Stimulated activated naive CD8-positive, alpha-beta T cell treated with anti-CD3 and anti-CD28 coated beads, Interleukin-15, Interleukin-2, amounts not matched to agents 100 ng/mL and 50 ng/mL, for 24 hours (primary cell): ENCODE measurements around the gene ASIP.
"Not testable (repeated sequence)": the region's sequence is repeated elsewhere in the genome, so short reads cannot be mapped to it uniquely, and the experiment has no call there.

Source experiments
- H3K27ac Mint-ChIP-seq: one replicate; pipeline ENCODE4 v1.8.0; 2021; ENCODE audit warnings: mild to moderate bottlenecking, mixed read lengths
- H3K27me3 Mint-ChIP-seq: one replicate; pipeline ENCODE4 v1.8.0; 2021; ENCODE audit warnings: mixed read lengths
- H3K36me3 Mint-ChIP-seq: one replicate; pipeline ENCODE4 v1.8.0; 2021; ENCODE audit warnings: low read depth, mixed read lengths
- H3K4me1 Mint-ChIP-seq: one replicate; pipeline ENCODE4 v1.8.0; 2021; ENCODE audit warnings: low read depth, mixed read lengths
- H3K4me3 Mint-ChIP-seq: one replicate; pipeline ENCODE4 v1.8.0; 2021; ENCODE audit warnings: mild to moderate bottlenecking, mixed read lengths
- H3K9me3 Mint-ChIP-seq: one replicate; pipeline ENCODE4 v1.8.0; 2021; ENCODE audit warnings: mixed read lengths

Gene ASIP

DNA sequence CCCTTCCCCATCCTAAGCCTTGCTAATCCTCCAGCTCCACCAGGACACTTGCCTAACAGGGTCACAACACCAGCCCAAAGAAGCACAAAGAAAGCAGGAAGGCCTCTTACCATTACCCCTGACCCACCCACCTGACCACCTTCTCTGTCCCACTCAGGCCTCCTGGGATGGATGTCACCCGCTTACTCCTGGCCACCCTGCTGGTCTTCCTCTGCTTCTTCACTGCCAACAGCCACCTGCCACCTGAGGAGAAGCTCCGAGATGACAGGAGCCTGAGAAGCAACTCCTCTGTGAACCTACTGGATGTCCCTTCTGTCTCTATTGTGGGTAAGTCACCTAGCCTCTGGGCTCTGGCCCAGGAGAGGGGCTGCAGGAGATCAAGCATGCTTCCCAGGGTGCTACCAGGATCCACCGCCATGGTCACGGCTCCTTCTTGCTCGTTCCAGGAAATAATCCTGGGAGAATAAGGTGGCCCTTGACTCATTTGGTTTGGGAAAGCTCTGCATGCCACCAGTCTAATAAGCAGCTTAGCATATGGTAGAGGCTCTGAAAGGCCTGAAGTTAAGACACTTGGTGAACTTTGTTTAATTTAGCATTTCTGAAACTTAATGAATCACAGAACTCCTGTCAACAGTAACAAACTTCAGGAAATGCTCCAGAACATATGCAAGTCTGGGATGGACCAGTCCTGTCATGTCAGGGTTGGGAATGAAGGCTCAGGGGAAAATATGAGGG, 19.2 kb downstream of the ASIP start:
- H3K36me3 Mint-ChIP-seq = no peaks in the 10 kb centered on the region
- H3K4me3 Mint-ChIP-seq = no peak overlapping the region
- no peak overlapping the region for H3K27ac Mint-ChIP-seq
- H3K9me3 Mint-ChIP-seq = no peaks in the 10 kb centered on the region
- no peaks in the 10 kb centered on the region for H3K27me3 Mint-ChIP-seq
- no peaks in the 10 kb centered on the region for H3K4me1 Mint-ChIP-seq

DNA sequence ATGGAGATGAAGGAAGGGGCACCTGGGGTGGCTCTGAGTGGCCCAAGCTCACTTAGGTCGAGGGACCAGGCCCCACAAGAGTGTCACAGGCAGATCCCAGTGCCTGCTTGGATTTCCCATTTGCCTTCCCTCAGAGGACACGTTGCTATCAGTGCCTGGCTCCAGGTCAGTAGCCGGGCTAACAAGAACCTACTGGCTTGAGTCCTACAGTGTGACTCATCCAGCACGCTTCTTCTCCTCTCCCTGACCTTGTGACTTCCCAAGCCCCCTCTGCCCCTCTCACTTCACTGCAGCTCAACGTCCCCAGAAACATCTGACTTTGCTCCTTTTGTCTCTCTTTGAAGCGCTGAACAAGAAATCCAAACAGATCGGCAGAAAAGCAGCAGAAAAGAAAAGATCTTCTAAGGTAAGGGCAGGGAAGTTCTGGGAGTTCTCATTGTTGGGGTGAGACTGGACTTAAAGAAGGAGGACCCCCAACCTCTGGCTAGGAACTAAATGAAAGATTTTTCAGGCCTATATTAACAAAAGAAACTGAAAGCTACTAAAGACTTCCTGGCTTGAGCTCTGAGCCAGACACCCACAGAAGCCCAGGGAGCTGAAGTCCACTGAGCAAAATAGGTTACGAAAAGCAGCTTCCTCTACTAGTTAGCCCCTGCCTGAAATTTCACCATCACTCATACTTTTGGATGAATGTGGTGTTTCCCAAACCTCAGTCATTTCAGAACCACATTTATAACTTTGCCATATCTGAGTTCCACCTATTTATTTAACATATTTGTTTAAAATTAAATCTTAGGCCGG, 21.5 kb downstream of the ASIP start:
- Mint-ChIP-seq H3K9me3 (no peaks in the 10 kb centered on the region), H3K4me3 (no peak overlapping the region), H3K27me3 (no peaks in the 10 kb centered on the region), H3K4me1 (no peaks in the 10 kb centered on the region), H3K36me3 (no peaks in the 10 kb centered on the region), H3K27ac (no peak overlapping the region)

DNA sequence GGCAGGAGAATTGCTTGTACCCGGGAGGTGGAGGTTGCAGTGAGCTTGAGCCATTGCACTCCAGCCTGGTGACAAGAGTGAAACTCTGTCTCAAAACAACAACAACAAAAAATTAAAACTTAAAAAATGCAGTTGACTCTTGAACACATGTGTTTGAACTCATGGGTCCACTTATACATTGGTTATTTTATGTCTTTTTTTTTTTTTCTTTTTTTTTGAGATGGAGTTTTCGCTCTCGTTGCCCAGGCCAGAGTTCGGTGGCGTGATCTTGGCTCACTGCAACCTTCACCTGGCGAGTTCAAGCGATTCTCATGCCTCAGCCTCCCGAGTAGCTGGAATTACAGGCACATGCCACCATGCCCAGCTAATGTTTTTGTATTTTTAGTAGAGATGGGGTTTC, 22.2 kb downstream of the ASIP start:
- not testable (repeated sequence) for H3K4me3 Mint-ChIP-seq, H3K27me3 Mint-ChIP-seq

DNA sequence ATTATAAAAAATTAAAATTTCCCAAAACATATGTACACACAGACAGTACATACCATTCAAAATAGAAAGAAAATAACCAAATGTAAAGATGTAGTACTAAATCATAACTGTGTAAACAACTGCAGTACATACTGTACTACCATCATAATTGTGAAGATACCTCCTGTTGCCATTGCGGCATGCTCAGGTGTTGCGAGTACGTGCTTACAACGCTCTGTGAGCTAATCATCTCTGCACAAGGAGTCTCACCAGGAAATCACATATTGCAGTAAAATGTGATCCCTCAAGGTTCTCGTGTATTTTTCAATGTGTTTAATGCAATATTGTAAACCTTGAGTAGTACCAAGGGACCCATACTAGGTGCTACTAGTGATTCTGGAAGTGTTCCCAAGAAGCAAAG, 22.9 kb downstream of the ASIP start:
- no peaks in the 10 kb centered on the region for H3K27me3 Mint-ChIP-seq
- no peaks in the 10 kb centered on the region for H3K9me3 Mint-ChIP-seq
- peaks cover under 1% of the 10 kb centered on the region for H3K4me1 Mint-ChIP-seq
- H3K36me3 Mint-ChIP-seq = peaks cover 3% of the 10 kb centered on the region
- H3K27ac Mint-ChIP-seq = no peak overlapping the region
- no peak overlapping the region for H3K4me3 Mint-ChIP-seq

More for the DNA sequence above, 22.2 kb downstream of the ASIP start:
- H3K27ac Mint-ChIP-seq, H3K9me3 Mint-ChIP-seq, H3K4me1 Mint-ChIP-seq, H3K36me3 Mint-ChIP-seq: not testable (repeated sequence)

DNA sequence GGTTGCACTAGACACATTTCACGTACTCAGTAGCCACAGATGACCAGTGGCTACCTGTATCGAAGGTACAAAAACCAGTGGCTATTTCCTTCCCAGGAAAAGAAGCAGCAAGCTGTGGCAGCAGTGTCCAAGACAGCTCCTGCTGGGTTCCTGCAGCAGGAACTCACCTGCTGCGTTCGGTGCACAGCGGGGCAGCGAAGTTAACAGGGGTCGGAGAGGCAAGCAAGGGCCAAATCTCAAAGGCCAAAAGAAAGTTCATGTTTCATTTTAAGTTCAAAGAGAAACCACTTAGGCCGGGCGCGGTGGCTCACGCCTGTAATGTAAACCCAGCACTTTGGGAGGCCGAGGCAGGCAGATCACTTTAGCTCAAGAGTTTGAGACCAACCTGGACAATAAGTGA, 26.9 kb downstream of the ASIP start:
- H3K27ac Mint-ChIP-seq = no peak overlapping the region
- H3K4me1 Mint-ChIP-seq = peaks cover 18% of the 10 kb centered on the region
- H3K36me3 Mint-ChIP-seq = peaks cover 18% of the 10 kb centered on the region
- H3K9me3 Mint-ChIP-seq = no peaks in the 10 kb centered on the region
- peaks cover 3% of the 10 kb centered on the region for H3K27me3 Mint-ChIP-seq
- no peak overlapping the region for H3K4me3 Mint-ChIP-seq

DNA sequence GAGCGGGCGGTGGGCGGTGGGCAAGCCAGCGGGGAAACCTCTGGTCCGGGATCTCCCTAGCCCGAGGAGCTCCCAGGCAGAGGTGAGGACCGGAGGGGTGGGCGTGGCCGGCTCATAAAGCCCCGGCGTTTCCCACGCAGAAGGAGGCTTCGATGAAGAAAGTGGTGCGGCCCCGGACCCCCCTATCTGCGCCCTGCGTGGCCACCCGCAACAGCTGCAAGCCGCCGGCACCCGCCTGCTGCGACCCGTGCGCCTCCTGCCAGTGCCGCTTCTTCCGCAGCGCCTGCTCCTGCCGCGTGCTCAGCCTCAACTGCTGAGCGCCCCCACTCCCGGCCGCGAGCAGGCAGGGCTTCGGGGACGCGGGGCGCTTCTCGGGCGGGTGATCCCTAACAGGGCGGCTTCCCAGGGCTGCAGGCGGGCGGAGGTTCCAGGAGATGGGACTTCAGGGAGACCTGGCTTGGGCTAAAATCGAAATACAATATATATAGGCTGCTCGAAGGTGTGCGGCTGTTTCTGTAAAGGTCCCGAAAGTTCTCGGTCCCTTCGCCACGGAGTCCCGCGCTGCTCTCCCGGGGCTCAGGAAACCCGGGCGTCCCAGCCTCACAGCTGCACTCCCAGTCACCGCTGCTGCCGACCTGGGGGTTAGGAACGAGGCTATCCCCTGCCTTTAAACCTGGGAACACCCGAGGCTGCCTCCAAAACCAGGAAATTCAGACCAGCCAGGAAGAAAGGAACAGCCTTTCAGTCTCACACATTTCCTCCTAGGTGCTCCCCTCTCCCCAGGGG, 27.8 kb downstream of the ASIP start:
- Mint-ChIP-seq H3K27me3 (peaks cover 3% of the 10 kb centered on the region), H3K36me3 (peaks cover 27% of the 10 kb centered on the region), H3K9me3 (no peaks in the 10 kb centered on the region), H3K27ac (no peak overlapping the region), H3K4me3 (no peak overlapping the region), H3K4me1 (peaks cover 18% of the 10 kb centered on the region)

DNA sequence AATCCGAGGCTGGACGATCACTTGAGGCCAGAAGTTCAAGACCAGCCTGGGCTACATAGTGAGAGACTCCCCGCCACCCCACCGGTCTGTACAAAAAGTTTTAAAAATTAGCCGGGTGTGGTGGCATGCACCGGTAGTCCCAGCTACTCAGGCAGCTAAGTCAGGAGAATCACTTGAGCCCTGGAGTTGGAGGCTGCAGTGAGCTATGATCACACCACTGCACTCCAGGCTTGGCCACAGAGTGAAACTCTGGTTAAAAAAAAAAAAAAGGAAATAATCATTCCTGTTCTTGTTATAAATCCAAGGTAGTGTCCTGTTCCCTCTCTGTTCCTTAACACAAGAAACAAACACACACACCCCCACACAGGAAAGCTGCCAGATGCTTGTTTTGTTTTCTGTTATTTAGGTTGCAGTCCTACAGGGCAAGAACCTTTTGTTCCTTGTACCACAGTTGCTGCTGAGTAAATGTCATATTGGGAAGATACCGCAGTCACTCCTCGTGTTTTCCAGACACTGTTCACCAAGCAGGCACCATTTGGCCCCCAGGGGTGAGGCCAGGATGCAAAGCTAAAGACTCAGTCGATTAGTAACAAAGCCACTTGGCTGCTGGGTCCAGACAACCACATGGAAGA, 28.9 kb downstream of the ASIP start:
- Mint-ChIP-seq H3K36me3 (peaks cover 32% of the 10 kb centered on the region), H3K4me3 (no peak overlapping the region), H3K4me1 (peaks cover 18% of the 10 kb centered on the region), H3K9me3 (no peaks in the 10 kb centered on the region), H3K27me3 (peaks cover 3% of the 10 kb centered on the region), H3K27ac (no peak overlapping the region)

DNA sequence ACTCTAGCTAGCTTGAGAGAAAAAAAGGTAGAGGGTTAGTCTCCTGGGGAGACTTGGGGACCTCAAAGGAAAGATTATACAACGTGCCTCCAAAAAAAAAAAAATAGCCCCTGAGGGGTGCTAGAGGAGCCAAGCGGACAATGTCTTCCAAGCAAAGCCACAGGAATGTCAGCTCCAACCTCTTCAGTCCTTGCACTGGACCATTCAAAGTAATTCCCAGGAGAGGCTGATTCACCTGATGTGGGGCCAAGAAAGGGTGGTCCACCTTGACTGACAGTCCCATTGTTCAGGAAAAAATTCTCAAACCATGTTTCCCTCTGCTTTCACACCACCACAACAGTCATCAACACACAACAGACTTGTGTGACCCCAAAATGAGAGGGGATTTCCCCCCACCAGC, 30.7 kb downstream of the ASIP start:
- Mint-ChIP-seq H3K27me3 (peaks cover 3% of the 10 kb centered on the region), H3K4me1 (peaks cover 18% of the 10 kb centered on the region), H3K9me3 (no peaks in the 10 kb centered on the region), H3K36me3 (peaks cover 44% of the 10 kb centered on the region), H3K27ac (no peak overlapping the region), H3K4me3 (no peak overlapping the region)

DNA sequence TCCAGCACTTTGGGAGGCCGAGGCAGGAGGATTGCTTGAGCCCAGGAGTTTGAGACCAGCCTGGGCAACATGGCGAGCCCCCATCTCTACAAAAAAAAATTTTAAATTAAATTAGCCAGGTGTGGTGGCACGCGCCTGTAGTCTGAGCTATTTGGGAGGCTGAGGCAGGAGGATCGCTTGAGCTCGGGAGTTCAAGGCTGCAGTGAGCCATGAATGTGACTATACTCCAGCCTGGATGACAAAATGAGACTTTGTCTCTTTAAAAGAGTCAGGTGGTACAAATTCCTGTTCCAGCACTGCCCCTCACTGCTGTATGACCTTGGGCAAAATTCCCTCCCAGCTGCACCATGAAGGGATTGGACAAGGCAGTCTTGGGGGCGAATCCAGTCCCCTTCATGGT, 33.5 kb downstream of the ASIP start:
- H3K4me3 Mint-ChIP-seq = no peak overlapping the region
- no peaks in the 10 kb centered on the region for H3K27me3 Mint-ChIP-seq
- H3K4me1 Mint-ChIP-seq = peaks cover 14% of the 10 kb centered on the region
- no peaks in the 10 kb centered on the region for H3K9me3 Mint-ChIP-seq
- H3K36me3 Mint-ChIP-seq = peaks cover 57% of the 10 kb centered on the region
- no peak overlapping the region for H3K27ac Mint-ChIP-seq

DNA sequence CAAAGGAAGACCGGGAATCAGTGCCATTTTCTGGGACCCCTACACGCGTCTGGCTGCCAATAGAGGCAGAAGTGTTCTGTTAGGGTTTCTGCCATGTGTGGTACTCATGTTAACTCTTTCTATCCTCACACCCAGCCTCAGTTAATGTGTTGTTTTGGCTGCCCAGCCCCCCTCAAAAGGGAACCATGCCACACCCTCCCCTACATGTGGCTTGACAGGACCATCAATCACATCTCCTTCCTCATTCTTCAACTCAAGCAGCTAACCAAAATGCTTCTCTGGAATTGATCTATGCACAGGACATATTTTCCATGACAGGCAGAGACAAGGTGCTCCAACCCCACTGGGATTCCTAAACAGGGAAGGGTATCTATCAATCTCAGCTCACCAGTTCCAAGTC, 40.0 kb downstream of the ASIP start:
- Mint-ChIP-seq H3K27ac (no peak overlapping the region), H3K36me3 (peaks cover 68% of the 10 kb centered on the region), H3K27me3 (no peaks in the 10 kb centered on the region), H3K9me3 (no peaks in the 10 kb centered on the region), H3K4me3 (no peak overlapping the region), H3K4me1 (no peaks in the 10 kb centered on the region)

DNA sequence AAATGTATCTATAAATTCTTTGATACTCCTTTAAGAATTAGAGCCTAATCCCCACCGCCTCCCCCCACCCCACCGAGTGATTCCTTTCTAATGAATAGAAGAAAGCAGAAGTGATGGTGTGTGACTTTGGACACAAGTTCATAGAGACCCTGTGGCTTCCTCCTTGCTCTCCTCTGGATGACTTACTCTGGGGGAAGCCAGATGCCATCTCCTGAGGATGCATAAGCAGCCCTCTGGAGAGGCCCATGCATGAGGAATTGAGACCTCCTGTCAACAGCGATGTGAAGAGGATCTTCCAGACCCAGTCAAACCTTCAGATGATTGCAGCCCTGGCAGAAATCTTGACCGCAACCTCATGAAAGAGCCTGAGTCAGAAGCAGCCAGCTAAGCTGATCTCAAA, 40.8 kb downstream of the ASIP start:
- H3K27ac Mint-ChIP-seq = no peak overlapping the region
- H3K4me1 Mint-ChIP-seq = no peaks in the 10 kb centered on the region
- H3K4me3 Mint-ChIP-seq = no peak overlapping the region
- H3K9me3 Mint-ChIP-seq = no peaks in the 10 kb centered on the region
- H3K27me3 Mint-ChIP-seq = no peaks in the 10 kb centered on the region
- peaks cover 69% of the 10 kb centered on the region for H3K36me3 Mint-ChIP-seq

DNA sequence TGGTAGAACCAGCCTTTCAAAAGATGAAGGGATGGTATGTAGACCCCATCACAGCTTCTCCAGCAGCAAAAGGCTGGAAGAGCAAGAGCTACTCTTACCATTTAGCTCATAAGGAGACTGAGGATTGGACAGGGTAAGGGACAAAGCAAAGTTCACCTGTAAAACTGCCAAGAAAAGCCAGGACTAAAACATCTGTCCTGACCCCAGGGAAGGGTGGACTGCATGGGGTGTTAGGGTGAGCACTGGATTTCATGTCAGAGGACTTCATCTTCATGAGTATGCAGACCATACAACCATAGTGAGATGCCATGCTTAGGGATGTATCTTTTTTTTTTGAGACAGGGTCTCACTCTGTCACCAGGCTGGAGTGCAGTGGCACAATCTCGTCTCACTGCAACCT, 42.6 kb downstream of the ASIP start:
- H3K4me1 Mint-ChIP-seq = no peaks in the 10 kb centered on the region
- H3K36me3 Mint-ChIP-seq = peaks cover 75% of the 10 kb centered on the region
- H3K4me3 Mint-ChIP-seq = no peak overlapping the region
- no peaks in the 10 kb centered on the region for H3K9me3 Mint-ChIP-seq
- H3K27ac Mint-ChIP-seq = no peak overlapping the region
- no peaks in the 10 kb centered on the region for H3K27me3 Mint-ChIP-seq

DNA sequence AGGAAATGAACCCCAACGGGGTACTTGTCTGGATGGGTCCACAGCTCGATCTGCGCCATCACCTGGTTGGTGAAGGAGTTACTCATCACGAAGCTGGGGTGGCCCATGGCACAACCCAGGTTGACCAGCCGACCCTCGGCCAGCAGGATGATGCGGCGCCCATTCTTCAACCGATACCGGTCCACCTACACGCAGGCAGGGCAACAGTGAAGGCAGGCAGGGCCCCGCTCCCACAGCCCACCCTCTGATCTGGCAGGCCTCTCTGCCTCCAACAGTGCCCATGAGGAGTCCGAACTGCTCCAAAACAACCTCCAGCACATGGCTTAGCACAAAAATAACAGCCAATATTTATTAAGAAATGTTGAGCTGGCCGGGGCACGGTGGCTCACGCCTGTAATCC, 44.2 kb downstream of the ASIP start:
- Mint-ChIP-seq H3K9me3 (no peaks in the 10 kb centered on the region), H3K36me3 (peaks cover 73% of the 10 kb centered on the region), H3K4me1 (no peaks in the 10 kb centered on the region), H3K27ac (no peak overlapping the region), H3K4me3 (no peak overlapping the region), H3K27me3 (no peaks in the 10 kb centered on the region)

DNA sequence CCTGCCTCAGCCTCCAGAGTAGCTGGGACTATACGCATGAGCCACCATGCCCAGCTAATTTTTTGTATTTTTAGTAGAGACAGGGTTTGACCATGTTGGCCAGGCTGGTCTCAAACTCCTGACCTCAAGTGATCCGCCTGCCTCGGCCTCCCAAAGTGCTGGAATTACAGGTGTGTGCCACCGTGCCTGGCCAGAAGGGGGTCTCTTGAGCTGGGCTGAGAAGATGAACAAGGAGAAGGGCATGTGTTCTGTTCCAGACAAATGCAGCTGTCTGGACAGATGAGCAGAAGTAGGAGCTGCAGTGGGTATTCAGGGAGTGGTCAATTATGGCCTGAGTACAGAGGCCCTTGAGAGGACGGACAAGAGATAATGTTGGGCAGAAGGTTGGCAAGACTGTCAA, 46.3 kb downstream of the ASIP start:
- not testable (repeated sequence) for H3K27ac Mint-ChIP-seq, H3K4me1 Mint-ChIP-seq, H3K9me3 Mint-ChIP-seq, H3K4me3 Mint-ChIP-seq, H3K27me3 Mint-ChIP-seq
- H3K36me3 Mint-ChIP-seq = peaks cover 75% of the 10 kb centered on the region

DNA sequence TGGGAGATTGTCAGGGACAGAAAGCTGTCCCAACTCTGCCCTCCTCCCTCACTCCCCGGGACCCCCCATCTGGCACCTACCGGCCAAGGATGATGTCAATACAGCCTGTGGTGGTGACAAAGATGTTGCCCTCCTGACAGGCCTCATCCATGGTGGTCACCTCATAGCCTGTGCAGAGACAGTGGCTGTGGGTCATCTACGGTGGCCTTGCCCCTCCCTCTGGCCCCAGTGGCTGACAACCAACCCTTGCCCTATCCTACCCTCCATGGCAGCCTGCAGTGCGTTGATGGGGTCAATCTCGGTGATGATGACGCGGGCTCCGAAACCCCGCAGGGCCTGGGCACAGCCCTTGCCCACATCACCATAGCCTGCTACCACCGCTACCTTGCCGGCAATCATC, 49.2 kb downstream of the ASIP start:
- Mint-ChIP-seq H3K36me3 (peaks cover 79% of the 10 kb centered on the region), H3K27me3 (no peaks in the 10 kb centered on the region), H3K27ac (no peak overlapping the region), H3K4me3 (no peak overlapping the region), H3K9me3 (no peaks in the 10 kb centered on the region), H3K4me1 (no peaks in the 10 kb centered on the region)
